ENCODE results near the gene NUDT4B.
"Not testable (repeated sequence)": the region's sequence is repeated elsewhere in the genome, so short reads cannot be mapped to it uniquely, and the experiment has no call there.

Gene NUDT4B

DNA sequence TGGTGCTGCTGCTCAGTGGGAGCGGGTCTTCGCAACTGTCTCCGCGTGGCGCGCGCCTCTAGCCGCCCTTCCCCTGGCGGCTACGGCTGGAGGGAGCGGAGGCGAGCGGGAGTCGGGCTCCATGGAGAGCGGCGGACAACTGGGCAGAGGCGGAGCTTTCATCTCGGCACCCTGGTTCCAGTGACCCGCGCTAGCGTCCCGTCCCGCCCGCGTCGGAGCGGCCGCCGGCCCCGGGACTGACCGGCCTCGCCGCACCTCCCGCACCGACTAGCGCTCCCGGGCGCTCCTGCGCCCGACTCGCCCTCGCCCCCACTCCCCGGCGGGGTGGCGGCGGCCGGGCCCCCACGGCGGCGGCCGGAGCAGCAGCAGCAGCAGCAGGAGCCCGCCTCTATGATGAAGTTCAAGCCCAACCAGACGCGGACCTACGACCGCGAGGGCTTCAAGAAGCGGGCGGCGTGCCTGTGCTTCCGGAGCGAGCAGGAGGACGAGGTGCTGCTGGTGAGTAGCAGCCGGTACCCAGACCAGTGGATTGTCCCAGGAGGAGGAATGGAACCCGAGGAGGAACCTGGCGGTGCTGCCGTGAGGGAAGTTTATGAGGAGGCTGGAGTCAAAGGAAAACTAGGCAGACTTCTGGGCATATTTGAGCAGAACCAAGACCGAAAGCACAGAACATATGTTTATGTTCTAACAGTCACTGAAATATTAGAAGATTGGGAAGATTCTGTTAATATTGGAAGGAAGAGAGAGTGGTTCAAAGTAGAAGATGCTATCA, at the start of gene NUDT4B:
Gene NUDT4B, plus strand, starts transcription at position 212 of the 772 bp plus-strand sequence. Its CDS starts 179 bp downstream, at position 391.
- not testable (repeated sequence) for DNase-seq

DNA sequence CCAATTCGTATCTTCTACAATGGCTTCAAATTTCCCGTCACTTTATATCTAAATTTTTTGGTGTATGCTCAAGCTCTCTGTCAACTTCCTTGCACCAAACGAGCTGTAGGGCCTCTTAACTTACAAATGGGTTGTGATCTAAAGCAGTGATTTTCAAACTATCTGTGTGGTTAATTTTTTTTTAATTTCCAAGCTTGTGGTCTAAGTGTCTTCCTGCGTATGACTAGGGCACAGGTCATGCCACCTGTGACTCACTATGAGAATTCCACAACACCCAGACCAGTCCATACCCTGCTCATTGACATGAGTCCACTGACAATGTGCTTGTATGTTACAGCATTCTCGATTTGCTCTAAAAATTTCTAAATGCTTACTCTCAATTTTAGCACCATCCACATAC, 49.2 kb upstream of the NUDT4B start:
- not testable (repeated sequence) for DNase-seq

DNA sequence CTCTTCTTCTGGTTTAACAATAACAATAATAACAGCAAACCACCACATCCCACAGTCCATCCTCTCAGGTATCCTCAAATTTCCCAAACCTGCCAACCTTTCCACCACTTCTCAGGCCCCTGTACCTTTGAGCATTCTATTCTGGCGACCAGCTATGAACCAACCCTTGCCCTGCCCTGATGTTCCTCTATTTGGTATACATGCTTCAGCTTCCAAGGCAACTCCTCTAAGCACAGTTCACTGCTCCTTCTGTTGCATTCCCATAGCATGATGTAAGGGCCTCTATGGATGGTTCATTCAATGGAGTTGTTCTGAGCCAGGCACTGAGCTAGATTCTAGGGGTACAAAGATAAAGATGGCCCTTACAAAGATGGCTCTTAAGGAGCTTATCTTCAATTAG, 46.3 kb upstream of the NUDT4B start:
- not testable (repeated sequence) for DNase-seq

DNA sequence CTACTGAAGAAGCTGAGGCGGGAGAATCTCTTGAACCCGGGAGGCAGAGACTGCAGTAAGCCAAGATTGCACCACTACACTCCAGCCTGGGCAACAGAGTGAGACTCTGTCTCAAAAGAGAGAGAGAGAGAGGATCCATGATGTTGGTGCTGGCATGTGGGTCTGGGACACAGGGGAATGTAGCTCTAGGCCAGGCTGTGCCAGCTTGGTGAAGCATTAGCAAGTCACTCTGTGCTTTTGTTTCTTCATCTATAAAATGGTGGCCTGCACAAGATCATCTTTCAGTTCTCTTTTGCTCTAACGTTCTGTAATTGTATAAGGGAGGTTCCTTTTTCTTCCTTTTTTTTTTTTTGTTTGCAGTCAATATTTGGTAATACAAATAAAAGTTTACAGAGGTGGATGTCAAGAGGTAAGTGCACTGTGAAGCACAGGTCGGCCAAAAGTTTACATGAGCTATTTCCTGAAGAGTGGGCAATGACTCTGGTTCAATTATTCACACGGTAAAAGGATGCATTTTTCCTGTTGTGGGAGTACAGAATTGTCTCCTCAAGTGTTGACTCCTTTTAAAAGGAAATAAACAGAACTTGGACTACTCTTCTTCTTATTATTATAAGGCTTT, 44.5 kb upstream of the NUDT4B start:
- not testable (repeated sequence) for DNase-seq

DNA sequence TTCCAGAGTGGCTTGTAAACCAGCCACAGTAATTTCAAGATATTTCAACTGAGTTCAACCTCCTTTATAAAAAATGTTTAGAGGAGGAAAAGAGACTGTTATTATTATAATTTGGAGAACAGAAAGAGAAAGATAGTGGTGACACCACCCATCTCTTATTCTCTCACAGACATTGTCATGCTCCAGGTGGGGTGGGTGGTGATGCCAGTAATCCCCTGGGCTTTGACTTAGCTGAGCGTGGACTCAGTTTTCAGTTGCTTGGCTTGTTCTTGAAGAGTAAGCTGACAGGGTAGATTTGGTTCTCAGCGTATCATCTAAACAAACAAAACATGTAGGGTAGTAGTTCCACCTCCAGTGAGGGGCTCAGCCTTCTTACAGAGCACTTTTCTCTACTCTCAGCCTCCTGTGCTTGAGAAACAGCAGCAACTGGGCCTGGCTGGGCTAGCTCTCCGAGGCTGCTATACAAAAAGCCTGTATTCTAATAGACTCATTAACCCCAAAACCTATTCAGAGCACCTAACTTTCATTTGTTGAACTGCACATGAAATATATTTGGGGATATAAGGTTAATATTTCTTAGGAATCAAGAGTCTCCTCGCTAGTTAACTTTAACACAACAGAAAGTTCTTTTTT, 43.1 kb upstream of the NUDT4B start:
- not testable (repeated sequence) for DNase-seq

DNA sequence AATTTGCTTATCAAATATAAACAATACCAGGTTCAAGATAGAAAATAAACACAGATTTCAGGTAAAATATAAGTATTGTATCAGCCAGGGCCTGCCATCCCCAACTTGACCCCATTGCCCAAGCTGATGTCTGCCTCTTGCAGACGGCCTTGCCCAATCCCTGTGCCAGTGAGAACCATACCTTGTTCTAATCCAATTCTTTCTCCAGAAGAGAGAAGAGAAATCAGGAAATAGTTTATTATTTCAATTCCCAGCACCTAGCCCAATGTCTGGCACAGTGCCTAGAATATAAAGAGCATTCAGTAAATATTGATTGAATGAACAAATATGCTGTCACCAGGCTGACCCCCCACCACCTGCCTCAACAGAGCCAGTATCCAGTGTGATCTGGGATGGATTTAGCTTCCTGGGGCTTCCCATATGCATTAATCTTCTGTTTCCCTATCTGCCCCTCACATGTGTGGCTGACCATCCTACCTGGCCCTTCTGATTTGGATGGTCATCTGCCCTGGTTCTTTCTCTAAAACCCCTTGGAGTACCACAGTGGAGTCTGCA, 39.7 kb upstream of the NUDT4B start:
- DNase-seq = not testable (repeated sequence)

DNA sequence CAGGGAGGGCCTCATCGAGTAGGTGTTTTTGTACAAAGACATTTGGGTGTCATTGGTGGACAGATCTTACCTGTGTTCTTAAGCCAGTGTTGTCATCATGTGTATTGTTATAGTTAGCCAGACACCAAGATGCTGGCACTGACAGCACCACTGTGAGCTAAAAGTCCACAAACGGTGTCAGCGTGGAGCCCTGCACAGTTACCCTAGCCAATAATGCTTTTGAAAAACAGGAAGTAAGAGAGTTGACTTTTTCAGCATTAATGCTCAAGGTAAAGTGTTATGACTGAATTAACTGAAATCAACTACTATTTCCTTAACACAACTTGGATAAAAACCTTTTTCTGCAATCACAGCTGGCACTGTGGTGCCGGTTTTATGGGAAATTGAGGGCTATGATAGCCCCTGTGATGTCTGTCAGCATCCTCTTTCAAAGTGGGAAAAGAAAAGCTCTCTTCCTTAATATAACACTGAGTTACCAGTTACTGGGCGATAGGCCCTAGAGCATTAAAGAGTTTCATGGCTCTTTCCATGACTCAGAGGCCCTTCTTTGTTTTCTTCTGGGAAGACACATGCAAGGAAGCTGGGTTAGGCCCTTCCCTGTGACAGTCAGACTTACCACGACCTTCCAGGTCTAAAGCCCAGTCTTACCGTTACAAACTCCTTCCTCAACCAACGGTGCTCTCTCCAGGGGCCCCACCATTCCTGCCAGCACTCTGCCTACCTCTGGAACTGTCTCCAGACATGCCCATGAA, 37.6 kb upstream of the NUDT4B start:
- not testable (repeated sequence) for DNase-seq

DNA sequence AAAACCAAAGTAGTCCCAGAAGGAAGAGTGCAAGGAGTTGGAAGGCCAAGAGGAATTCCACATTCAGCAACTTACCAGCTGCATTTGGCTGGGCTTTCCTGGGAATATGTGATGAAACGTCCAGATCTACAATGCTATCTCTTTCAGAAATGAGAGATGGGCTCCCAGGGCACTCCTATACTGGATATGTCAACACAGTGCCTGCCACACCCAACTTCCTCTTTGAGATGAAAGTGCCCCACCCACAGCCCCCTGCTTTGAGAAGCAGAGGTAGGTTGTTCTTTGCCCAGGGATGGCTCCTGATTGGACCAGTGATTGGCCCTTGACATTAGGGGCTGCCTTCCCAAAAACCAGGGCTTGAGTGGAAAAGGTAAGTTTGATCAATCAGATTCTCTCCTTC, 36.2 kb upstream of the NUDT4B start:
- not testable (repeated sequence) for DNase-seq

DNA sequence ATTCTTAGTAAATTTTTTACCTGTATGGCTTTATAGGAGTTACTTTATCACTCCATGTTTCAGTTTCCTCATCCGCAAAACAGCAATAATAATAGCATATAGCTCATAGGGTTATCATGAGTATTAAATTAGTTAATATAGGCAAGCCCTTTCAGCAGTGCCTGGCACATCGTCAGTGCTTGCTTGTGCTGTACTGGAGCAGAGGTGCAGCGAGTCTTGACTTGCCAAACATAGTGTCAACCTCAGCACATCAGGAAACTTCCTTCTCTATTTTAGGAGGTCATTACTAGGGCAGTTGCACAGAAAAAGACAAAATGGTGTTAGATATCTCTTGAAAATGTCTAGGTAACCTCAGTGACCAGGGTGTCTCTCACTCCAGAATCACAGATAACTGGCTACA, 33.1 kb upstream of the NUDT4B start:
- not testable (repeated sequence) for DNase-seq

DNA sequence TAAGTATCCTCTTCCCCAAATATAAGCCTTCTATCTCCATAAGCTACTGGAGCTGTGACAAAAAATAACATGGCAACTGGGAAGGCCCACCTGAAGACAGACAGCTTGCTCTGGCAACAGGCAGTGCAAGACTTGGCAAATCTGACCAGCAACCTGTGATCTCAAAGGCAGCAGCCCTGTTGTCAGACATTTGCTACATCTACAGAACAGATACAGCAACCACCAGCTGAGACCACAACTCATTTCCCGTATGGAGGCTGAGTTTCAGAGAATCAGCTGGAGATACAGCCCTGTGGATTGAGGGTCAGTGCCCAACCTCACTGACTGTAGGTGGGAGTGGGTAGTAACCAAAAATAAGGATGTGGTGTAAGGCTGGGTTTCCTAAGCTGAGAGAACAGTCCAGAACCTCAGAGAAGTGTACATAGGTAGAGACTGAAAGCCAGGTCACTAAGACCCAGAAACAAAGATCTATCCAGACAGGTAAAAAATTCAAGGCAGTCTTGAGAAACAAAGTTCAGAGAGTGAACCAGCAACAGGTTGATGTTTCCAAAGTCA, 31.5 kb upstream of the NUDT4B start:
- DNase-seq = not testable (repeated sequence)

DNA sequence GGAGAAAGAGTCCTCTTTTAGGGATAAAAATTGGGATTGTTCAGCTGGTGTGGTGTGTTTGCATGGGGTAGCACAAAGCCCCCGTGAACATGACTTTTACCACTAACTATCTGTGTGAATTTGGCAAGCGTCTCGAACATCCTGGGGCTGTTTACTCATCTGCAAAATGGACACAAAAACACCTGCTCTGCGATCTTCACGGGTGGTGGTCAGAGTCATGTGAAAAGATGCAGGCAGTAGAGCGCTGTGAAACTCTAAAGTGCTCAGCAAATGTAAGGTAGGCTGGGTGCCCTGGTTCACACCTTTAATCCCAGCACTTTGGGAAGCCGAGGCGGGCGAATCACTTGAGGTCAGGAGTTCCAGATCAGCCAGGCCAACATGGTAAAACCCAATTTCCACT, 27.7 kb upstream of the NUDT4B start:
- not testable (repeated sequence) for DNase-seq

DNA sequence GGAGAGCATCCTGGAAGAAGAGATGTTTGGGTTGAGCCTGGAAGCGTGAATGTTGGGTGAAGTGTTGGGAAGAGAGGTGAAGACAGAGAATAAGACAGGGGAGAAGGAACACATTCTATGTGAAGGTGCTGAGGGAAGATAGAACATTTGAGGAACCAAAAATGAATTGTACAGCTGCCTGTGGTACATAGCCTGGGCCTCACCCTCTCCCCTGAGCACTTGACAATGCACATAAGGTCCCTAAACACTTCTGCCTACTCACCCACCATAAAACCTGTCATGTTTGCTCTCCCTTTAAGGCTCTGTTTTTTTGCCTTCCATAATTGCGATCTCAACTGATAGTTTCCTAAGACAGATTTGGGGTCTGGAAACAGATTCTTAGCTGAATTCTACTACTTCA, 25.8 kb upstream of the NUDT4B start:
- DNase-seq = not testable (repeated sequence)

DNA sequence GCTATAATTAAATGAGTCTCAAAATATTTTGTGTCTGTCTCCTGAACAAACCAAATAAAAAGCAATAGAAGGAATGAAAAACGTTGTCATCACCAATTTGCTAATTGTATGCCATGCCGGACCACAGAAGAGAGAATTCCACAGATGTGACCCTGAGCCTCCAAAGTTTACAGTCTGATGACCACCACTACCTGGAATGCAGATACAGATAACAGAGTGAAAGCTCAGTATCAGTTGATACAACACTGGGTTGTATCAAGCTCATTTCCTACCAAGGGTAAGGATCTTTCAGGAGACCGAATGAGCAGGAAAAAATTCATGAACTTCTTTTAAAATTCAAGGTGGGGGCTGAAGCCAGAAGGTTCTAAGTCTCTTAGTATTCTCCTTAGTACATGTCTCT, 25.1 kb upstream of the NUDT4B start:
- DNase-seq = not testable (repeated sequence)

DNA sequence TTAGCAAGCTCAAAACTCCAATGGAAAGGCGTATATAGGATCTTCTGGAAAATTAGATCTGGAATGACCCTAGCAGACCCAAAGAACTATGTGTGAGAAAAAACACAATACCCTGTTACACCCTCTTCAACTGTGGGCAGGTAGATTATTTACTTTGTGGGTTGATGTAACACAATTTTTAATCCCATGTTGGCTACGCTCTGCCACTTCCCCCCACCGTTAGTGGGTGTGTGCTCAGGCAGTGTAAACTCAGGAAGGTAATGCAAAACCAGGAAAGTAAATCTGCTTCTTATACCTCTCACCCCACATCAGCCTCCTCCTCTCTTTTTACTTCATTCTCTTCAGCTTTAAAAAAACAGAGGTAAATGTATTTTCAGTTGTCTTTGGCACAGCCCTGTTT, 23.7 kb upstream of the NUDT4B start:
- DNase-seq = not testable (repeated sequence)

DNA sequence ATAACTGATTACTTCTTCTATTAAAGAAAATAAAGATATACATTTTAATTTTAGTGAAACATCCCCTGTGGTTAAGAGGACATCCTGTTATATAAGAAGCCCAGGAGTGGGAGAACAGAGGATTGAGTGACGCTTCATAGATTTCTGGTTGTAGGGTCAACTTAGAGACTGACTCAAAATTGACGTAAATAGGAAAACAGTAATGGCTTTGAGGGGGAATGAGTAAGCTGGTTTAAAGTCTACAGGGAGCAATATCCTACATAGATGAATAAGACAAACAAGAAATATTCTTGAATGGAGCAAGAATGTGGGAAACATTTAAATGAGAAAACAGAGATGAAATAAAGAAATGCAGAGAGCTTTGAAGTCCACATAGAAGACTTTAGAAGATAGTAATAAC, 20.7 kb upstream of the NUDT4B start:
- not testable (repeated sequence) for DNase-seq

DNA sequence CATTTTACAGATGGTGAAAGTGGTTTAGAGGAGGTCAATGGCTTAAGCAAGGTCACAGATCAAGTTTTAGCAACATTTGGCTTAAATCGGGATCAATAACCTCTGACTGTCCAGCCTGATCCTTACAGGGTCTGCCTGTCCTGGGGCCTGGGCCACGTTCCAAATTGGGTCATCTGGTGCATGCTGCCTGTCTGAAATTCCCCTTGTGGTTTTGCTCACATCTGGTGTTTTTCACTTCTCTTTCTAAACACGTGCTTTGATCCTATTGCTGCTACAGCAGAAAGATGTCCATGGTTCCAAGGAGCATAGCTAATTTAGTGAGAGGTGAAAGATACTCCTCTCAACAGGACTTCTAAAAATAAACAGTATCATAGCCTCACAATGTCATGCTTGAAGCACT, 19.4 kb upstream of the NUDT4B start:
- DNase-seq = not testable (repeated sequence)

DNA sequence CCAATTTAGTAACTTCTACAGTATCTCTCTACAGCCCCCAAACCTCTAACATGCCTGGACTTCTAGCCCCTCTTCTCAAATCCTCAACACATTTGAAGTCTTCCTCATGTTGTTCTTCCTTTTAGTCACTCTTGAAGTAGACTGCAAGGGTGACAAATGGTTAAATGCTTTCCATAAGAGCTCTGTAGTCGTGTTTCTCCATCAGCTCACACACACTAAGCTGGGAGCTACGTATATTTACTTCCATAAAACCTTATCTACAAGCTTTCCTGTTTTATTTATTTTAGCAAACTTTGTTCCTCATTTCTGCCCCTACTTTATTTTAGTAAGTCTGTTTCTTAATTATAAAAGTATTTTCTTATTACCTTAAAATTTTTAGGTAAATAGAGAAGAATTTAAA, 19.0 kb upstream of the NUDT4B start:
- DNase-seq = not testable (repeated sequence)

DNA sequence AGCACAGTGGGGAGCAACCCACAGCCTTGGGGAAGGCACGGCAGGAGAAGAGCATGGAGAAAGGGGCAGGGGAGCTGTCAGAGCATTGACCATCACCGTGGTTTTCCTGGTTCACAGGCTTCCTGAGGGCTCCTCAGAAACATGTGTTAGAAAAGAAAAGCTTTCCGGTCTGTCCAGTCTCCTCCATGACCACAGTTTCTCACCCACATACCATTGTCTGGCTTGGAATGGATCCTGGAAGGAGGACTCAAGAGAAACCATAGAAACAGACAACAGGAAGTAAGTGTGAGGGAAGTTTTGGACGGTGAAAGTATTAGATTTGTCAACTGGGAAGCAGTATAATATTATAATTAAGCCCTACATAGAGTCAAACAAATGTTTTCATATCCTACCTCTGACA, 16.3 kb upstream of the NUDT4B start:
- DNase-seq = not testable (repeated sequence)

DNA sequence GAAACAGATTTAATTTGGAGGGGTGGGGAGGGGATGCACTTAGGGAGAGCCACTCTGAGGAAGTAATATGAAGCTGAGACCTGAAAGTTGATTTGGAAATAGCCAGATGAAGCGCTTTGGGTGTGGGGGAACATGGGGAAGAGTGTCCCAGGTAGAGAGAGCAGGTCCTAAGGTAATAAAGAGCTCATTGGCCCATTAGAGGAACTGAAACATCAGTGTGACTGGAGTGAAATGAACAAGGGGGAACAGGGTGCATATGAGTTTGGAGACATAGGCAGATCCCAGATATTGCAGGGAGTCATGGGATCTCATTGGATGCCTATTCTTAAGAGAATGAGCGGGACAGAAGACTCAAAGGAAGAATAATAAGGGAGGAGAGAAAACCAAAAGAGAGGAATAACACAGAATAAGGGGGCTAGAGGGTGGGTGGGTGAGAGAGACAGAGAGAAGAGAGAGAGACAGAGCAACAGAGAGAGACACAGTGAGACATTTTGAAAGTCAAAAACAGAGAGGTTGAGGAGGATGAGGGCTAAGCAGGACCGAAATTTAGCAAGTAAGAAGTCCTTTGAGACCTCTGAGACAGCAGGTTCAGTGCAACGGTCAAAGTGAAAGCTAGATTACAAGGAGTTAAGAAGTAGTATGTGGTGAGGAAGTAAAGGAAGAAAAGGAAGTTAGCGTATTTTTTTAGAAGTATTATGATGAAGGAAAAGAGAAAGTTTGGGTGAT, 14.8 kb upstream of the NUDT4B start:
- DNase-seq = not testable (repeated sequence)

DNA sequence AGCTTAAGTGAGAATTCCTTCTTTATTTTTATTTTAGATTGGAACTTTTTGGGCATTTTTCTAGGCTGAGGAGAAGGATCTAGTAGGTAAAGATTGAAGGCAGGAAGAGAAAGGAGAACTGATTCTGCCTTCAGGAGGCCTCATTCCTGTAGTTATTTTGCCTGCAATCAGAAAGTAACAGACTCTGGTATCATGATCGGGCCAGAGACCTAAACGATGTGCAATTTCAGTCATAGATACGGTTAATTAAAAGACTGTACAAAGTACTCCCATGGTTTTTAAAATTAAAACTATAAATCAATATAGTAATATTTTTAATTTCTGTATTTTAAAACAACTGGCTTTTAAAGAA, 14.3 kb upstream of the NUDT4B start:
- DNase-seq = not testable (repeated sequence)

DNA sequence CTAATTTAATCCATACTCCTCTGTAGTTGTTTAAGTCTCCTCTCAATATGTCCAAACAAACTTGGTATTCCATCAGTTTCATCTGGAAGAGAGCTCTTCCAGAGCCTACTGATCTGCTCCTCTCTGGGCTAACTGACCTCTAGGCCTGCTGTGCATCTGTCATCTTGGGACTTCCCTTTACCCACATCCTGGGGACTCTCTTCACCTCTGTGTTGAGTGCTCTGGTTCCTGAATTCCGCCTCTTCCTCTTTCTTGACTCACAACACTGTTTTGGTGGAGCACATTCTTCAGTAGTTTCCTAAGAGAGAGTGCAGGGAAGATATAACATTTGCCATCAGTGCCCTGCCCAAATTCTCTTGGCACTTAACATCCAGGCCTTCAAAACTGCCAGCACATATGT, 13.0 kb upstream of the NUDT4B start:
- DNase-seq = not testable (repeated sequence)

DNA sequence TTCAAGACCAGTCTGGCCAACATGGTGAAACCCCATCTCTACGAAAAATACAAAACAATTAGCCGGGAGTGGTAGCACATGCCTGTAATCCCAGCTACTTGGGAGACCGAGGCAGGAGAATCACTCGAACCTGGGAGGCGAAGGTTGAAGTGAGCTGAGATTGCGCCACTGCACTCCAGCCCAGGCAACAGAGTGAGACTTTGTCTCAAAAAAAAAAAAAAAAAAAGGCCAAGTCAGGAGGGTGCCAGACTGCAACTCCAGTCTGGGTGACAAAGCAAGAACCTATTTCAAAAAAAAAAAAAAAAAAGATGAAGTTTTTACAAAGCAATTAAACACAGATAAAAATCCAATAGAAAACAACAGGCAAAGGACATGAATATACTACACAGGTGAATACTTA, 9.9 kb upstream of the NUDT4B start:
- DNase-seq = not testable (repeated sequence)
